Measurements from ENCODE around the gene SNN.

DNA sequence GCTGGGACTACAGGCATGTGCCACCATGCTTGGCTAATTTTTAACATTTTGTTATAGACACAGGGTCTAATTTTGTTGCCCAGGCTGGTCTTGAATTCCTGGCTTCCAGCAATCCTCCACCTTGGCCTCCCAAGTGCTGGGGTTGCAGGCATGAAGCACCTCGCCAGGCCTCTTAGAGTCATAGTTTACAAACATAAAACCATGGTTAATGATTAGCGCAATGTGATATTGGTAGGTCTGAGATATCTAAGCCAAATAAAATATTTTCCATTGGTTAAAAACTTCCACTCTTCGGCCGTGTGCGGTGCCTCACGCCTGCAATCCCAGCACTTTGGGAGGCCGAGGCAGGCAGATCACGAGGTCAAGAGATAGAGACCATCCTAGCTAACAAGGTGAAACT is 57.8 kb downstream of the SNN start:
- TF ChIP-seq CTCF (IDR thresholded peaks at IDR 0.05) (no peak), POLR2A (IDR thresholded peaks at IDR 0.05) (no peak)
